Dendritic cell treated with granulocyte-macrophage colony-stimulating factor and Interleukin-4, amounts not matched to agents 40 ng/mL and 50 ng/mL, for 4 days (primary cell): ENCODE data around the gene EYA2.

Source experiments
- H3K27ac Mint-ChIP-seq: one replicate; pipeline ENCODE4 v1.8.0; 2022; ENCODE audit warnings: mild to moderate bottlenecking, mixed read lengths
- H3K27me3 Mint-ChIP-seq: one replicate; pipeline ENCODE4 v1.8.0; 2022; ENCODE audit warnings: mild to moderate bottlenecking, mixed read lengths
- H3K36me3 Mint-ChIP-seq: one replicate; pipeline ENCODE4 v1.8.0; 2022; ENCODE audit warnings: low read depth, mixed read lengths
- H3K4me1 Mint-ChIP-seq: one replicate; pipeline ENCODE4 v1.8.0; 2022; ENCODE audit warnings: low read depth, mixed read lengths
- H3K4me3 Mint-ChIP-seq: one replicate; pipeline ENCODE4 v1.8.0; 2022; ENCODE audit warnings: mild to moderate bottlenecking, moderate library complexity, mixed read lengths
- H3K9me3 Mint-ChIP-seq: one replicate; pipeline ENCODE4 v1.8.0; 2022; ENCODE audit warnings: mixed read lengths
- intact Hi-C: fragments of 100-400 bp; cut with micrococcal nuclease; formaldehyde crosslinking; loops from one replicate; pipeline ENCODE4 v1.15.0; 2022

The EYA2 gene

DNA sequence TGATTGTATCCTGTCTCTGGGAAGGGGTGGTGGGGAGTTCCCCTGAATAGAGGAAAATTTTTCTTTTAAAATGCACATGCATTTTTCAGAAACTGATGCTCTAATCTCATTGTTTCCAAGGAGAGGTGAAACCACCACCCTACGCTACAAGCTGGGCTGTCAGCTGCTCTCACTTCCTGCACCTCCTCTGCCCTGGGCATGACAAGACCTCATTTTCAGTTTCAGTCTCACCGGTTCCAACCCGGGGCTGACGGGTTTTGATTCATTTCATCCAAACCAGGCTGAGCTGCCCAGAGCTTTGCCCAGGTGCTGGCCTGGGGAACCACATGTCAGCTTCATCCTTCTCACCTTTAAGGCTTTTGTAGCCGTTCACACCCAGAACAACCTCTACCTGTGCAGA lies 99.7 kb downstream of the EYA2 start:
- H3K36me3 Mint-ChIP-seq = no peaks in the 10 kb centered on the region
- peaks cover 46% of the 10 kb centered on the region for H3K27me3 Mint-ChIP-seq
- peaks cover 22% of the 10 kb centered on the region for H3K4me1 Mint-ChIP-seq
- no peak overlapping the region for H3K4me3 Mint-ChIP-seq
- no peak overlapping the region for H3K27ac Mint-ChIP-seq
- H3K9me3 Mint-ChIP-seq = no peaks in the 10 kb centered on the region
- intact Hi-C loops = no loop called here

DNA sequence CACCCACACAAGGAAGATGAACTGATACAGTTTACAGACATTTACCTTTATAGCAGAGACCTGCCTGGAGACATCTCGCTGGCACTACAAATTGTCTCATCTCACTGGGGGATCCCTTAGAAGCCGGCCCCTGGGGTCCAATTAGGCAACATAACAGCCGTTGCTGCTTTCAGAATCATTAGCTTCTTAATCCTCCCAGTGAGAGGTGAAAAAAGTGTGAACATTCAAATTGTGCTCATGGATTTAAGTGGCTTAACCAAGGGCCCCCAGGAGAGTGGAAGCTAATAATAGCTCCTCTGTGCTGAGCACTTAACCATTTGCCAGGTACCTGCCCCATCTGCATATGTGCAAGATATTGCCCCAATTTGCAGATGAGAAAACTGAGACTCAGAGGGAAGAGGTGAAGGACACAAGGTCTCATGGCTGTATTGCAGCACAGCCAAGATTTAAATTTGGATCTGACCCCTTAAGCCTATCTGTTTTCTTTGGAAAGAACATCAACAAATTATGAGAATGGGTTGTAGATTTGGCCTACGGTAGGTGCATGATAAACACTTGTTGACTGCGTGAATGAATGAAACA lies 101.0 kb downstream of the EYA2 start:
- peaks cover 35% of the 10 kb centered on the region for H3K27me3 Mint-ChIP-seq
- H3K36me3 Mint-ChIP-seq = no peaks in the 10 kb centered on the region

DNA sequence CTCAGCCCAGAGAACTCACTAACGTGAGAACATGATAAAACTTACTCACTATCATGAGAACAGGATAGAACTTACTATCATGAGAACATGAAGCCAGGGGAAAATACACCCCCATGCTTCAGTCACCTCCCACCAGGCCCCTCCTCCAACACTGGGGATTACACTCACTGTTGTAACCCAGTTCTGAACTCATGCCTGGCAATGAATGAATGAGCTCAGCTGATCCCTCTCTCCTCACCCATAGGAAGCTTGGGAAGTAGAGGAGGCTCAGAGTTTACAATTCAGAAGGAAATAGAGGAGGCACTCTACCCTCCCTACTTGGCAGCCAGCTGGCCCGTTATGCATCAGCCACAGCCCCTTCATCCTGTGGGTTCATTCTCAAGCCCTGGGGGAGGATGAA lies 102.5 kb downstream of the EYA2 start:
- no peaks in the 10 kb centered on the region for H3K9me3 Mint-ChIP-seq
- peaks cover 34% of the 10 kb centered on the region for H3K27me3 Mint-ChIP-seq
- no peaks in the 10 kb centered on the region for H3K36me3 Mint-ChIP-seq
- no peak overlapping the region for H3K27ac Mint-ChIP-seq
- peaks cover 13% of the 10 kb centered on the region for H3K4me1 Mint-ChIP-seq
- intact Hi-C loops = no loop called here
- H3K4me3 Mint-ChIP-seq = no peak overlapping the region

More for the DNA sequence above, 101.0 kb downstream of the EYA2 start:
- intact Hi-C loops = no loop called here
- Mint-ChIP-seq H3K4me1 (peaks cover 14% of the 10 kb centered on the region), H3K9me3 (no peaks in the 10 kb centered on the region), H3K4me3 (no peak overlapping the region), H3K27ac (no peak overlapping the region)

DNA sequence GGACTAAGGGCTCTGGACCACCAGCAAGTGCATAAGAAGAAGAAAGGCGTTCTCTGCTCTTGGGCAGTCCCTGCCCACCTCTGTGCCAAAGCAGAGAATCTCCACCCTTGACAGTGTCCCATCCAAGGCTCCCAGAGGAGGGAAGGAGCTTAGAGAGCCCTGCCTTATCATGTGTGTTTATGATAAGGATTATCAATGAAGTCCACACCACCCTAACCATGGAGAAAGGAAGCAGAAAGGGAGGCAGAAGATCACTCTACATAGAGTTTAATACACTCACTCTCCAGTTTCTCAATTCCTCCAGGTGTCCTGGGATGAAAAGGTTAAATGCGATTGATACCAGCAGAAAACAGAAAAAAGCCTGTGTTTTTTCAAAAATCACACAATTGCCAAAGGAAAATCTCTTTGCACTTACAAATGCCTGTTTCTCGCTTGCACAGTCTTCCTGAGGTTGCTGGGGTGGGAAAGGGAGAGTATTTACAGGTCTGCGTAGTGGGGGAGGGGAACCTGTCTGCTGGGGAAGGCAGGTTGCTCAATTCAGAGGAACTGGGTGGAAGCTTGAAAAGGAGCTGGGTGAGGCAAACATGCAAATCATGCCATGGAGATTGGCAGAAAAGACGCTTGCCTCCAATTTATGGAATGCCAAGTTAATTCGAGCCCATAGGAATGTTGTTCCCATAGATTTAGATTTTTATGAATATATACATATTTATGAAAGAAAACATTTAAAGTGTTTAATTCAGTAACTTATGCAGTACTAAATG lies 104.0 kb downstream of the EYA2 start:
- no peak overlapping the region for H3K27ac Mint-ChIP-seq
- H3K4me1 Mint-ChIP-seq = peaks cover 13% of the 10 kb centered on the region
- intact Hi-C loops = no loop called here
- no peaks in the 10 kb centered on the region for H3K36me3 Mint-ChIP-seq
- no peaks in the 10 kb centered on the region for H3K9me3 Mint-ChIP-seq
- peaks cover 29% of the 10 kb centered on the region for H3K27me3 Mint-ChIP-seq
- no peak overlapping the region for H3K4me3 Mint-ChIP-seq

DNA sequence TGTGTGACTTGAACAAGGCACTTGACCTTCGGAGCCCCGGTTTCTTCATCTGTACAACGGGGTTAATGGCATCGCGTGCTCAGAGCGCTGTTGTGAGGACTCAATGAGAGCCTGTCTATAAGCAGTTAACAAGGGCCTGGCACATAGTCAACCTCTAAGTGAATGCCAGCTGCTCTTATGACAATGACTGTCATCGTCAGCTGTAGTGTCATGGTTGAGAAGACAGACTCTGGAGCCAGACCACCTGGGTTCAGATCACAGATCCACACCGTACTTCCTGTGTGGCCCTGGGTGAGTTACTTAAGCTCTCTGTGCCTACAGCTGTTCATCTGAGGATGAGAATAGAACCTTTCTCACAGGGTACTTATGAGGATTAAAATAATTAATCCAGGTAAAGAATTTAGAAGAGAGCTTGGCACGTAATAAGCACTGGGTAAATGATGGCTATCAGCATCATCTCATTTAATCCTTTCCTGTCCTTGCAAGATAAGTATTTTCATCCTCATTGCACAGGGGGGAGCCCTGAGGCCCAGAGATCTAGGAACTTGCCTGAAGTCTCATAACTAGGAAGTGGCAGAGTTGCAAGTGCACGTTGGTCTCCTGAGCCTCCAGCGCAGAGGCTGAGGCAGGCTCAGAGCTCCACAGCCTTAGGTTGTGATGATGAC lies 105.3 kb downstream of the EYA2 start:
- Mint-ChIP-seq H3K9me3 (no peaks in the 10 kb centered on the region), H3K27ac (no peak overlapping the region), H3K4me1 (peaks cover 6% of the 10 kb centered on the region), H3K4me3 (no peak overlapping the region), H3K36me3 (no peaks in the 10 kb centered on the region), H3K27me3 (peaks cover 22% of the 10 kb centered on the region)
- intact Hi-C loops = no loop called here

DNA sequence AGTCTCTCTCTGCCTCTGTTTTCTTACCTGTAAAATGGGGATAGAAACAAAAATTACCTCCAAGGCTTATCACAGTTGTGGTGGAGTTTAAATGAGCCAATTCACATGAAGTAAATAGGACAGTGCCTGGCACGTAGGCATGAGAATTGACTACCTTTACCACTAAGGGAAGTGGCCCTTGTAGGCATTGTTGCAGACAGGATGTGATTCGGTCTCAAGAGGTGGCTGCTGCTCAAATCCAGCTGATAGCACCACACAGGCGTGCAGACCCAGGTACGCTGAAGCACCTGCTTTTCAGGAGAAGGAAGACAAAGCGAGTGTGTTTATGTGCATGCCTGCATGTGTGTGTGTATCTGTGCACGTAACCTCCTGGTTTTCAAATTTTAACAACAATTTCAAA lies 108.6 kb downstream of the EYA2 start:
- intact Hi-C loops = no loop called here
- H3K4me1 Mint-ChIP-seq = peaks cover 6% of the 10 kb centered on the region
- no peak overlapping the region for H3K4me3 Mint-ChIP-seq
- no peak overlapping the region for H3K27ac Mint-ChIP-seq
- no peaks in the 10 kb centered on the region for H3K36me3 Mint-ChIP-seq
- H3K9me3 Mint-ChIP-seq = no peaks in the 10 kb centered on the region
- H3K27me3 Mint-ChIP-seq = peaks cover 10% of the 10 kb centered on the region

DNA sequence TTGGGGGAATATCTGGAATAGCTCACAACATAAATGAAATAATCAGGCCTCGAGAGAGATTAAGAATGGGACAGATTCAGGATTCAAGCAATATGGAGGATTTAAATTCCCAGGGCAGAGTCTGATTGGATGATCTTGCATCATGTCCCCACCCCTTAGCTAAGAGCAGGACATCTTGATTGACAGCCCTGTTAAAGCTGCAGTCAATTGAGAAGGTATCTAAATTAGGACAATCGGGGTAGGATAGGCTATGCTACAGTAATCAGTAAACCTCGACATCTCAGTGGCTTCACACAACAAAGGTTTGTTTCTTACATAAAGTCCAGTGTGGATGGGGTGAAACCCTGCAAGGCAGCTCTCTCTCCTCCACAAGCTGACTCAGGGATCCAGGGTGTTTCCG lies 109.5 kb downstream of the EYA2 start:
- no peaks in the 10 kb centered on the region for H3K36me3 Mint-ChIP-seq
- no peaks in the 10 kb centered on the region for H3K9me3 Mint-ChIP-seq
- intact Hi-C loops = no loop called here
- H3K27ac Mint-ChIP-seq = no peak overlapping the region
- peaks cover 10% of the 10 kb centered on the region for H3K27me3 Mint-ChIP-seq
- no peaks in the 10 kb centered on the region for H3K4me1 Mint-ChIP-seq
- no peak overlapping the region for H3K4me3 Mint-ChIP-seq

DNA sequence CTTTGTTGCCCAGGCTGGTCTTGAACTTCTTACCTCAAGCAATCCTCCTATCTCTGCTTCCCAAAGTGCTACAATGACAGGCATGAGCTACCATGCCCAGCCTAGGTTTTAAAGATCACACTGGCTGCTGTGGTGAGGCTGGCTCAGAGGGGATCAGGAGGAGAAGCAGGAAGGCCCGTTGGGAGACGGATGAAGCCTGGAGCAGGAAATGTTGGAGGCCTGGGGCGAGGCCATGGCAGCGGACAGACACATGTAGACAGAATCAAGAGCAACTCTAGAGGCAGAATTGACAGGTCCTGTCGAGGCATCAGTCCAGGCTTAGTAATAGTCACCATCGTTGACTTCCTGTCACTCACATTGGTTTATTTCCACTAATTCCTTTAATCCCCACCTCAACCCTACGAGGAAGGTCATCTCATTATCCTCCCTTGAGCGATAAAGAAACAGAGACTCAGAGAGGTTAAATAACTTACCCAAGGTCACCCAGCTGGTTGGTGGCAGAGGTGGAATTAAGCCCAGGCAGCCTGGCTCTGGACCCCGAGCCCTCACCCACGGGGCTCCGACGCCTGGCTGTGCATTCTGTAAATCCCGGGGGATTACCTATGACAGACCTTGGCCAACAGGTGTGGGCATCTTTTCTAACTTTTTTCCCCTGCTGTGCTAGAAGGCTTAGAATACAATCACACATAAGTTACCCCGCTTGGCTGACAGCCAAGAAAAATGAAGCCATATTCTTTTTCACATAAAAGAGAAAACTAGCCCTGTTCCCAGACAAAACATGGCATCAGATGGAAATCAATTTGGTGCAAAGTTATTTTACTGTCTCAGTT lies 113.4 kb downstream of the EYA2 start:
- no peaks in the 10 kb centered on the region for H3K4me1 Mint-ChIP-seq
- H3K9me3 Mint-ChIP-seq = no peaks in the 10 kb centered on the region
- no peak overlapping the region for H3K27ac Mint-ChIP-seq
- intact Hi-C loops = no loop called here
- no peak overlapping the region for H3K4me3 Mint-ChIP-seq
- H3K36me3 Mint-ChIP-seq = no peaks in the 10 kb centered on the region
- H3K27me3 Mint-ChIP-seq = peaks cover 11% of the 10 kb centered on the region

DNA sequence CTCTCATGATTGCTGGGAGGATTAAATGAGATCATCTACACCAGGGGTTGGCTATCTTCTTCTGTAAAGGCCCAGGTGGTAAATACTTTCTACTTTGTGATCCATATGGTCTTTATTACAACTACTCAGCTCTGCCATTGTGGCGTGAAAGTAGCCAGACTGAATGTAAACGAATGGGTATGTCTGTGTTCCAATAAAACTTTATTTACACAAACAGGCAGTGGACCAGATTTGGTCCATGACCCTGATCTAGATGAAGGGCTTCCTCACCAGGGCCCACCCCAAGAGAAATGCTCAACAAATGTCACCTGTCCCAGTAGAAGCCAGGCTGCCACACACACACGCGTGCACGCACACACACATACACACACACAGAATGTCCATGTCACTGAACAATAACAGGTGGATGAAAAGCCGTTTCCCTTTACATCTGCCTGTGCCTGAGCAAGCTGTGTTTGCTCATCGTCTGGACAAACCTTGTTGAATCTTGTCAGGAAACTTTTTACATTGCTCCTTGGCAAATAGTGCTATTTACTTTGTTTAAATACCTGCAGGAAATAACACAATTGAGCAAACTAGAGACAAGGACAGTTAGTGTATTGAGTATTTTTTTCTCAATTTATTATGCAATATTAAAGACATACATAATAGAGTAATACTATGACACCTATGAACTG lies 114.3 kb downstream of the EYA2 start:
- Mint-ChIP-seq H3K27ac (no peak overlapping the region), H3K36me3 (no peaks in the 10 kb centered on the region), H3K9me3 (no peaks in the 10 kb centered on the region), H3K4me3 (no peak overlapping the region), H3K27me3 (peaks cover 14% of the 10 kb centered on the region), H3K4me1 (no peaks in the 10 kb centered on the region)
- intact Hi-C loops = no loop called here

DNA sequence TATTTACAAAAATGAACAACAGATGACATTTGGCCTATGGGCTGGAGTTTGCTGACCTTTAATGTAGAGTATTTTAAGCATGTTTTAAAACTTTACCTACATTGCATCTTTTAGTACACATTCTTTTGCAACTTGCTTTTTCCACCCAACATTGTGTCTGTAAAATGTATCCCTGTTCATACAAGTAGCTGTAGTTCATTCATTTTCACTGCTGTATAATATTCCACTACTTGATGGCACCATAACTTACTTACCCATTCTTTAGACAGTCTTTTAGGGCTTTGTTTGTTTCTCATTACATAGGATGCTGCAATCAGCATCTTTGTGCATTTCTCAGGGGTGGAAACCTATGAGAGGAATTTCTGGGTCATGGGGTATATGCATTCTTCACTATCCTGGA lies 115.1 kb downstream of the EYA2 start:
- peaks cover 12% of the 10 kb centered on the region for H3K27me3 Mint-ChIP-seq
- intact Hi-C loops = no loop called here

DNA sequence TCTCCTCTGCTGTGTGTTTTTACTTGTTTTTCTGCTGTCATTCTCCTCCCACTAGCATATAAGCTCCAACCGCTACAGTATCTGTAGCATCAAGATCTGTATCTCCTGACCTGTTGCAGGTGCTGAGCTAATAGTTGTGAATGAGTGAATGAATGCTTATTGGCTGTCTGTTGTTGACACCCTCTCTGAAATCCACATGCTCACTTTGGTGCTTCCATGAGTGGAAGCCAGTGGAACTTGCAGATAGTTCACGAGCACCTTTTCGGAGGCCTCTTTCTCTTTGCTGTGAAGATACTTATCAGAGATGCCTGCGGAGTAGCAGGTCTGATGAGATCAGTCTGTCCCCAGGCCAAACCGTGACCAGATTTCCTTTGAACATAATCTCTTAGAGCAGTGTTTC lies 117.3 kb downstream of the EYA2 start:
- Mint-ChIP-seq H3K9me3 (no peaks in the 10 kb centered on the region), H3K4me3 (no peak overlapping the region), H3K4me1 (no peaks in the 10 kb centered on the region), H3K27me3 (peaks cover 12% of the 10 kb centered on the region), H3K36me3 (no peaks in the 10 kb centered on the region), H3K27ac (no peak overlapping the region)
- intact Hi-C loops = no loop called here

More for the DNA sequence above, 115.1 kb downstream of the EYA2 start:
- Mint-ChIP-seq H3K4me3 (no peak overlapping the region), H3K9me3 (no peaks in the 10 kb centered on the region), H3K4me1 (no peaks in the 10 kb centered on the region), H3K27ac (no peak overlapping the region), H3K36me3 (no peaks in the 10 kb centered on the region)

DNA sequence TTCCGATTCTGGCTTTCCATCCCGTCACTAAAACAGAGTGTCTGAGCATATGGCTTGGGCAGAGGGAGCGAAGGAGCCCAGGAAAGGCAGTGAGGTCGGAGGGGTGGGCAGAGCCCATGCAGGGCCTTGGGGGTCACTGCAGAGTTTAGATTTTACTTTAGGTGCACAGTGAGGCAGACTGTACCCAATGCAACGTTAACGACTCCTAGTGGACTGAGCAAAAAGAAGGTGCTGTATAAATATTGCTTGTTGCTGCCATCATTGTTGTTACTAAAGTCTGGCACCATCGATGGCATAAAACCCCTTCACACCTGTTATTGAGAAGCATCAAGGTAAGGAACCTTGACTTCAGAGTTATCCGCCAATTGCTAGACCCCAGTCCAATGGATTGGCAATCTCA lies 119.0 kb downstream of the EYA2 start:
- intact Hi-C loops = no loop called here
- Mint-ChIP-seq H3K4me3 (no peak overlapping the region), H3K27me3 (peaks cover 13% of the 10 kb centered on the region), H3K36me3 (no peaks in the 10 kb centered on the region), H3K27ac (no peak overlapping the region), H3K4me1 (no peaks in the 10 kb centered on the region), H3K9me3 (no peaks in the 10 kb centered on the region)

DNA sequence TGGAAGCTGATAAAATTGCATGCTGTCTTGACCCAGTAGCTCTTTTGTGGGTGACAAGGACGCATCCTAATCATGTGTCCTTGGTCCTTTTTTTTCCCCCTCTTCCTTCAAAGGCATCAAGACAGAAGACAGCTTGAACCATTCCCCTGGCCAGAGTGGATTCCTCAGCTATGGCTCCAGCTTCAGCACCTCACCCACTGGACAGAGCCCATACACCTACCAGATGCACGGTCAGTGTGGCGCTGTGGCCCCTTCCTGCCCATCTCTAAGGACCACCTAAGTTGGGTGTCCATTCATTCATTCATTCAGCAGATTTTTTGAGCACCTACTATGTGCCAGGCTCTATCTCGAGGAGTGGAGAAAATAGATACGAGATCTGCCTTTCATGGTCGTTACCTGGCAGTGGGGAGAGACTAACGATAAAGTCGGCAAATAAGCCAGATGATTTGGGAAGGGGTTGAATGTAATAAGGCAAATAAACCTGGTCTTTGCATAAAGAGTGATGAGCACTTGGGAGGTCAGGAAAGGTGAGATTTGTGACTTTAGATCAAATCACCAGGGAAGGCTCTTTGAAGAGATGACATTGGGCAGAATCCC lies 121.5 kb downstream of the EYA2 start:
- Mint-ChIP-seq H3K9me3 (no peaks in the 10 kb centered on the region), H3K4me3 (no peak overlapping the region), H3K27me3 (peaks cover 17% of the 10 kb centered on the region), H3K4me1 (no peaks in the 10 kb centered on the region), H3K36me3 (no peaks in the 10 kb centered on the region), H3K27ac (no peak overlapping the region)
- intact Hi-C loops = no loop called here
